ENCODE results near the gene IGFALS. TPM values are rescaled to one million over a fixed set of nuclear protein-coding genes. Genes with fewer than 3 reads are reported as not detected.

The IGFALS gene
- total and polyA plus RNA-seq, 2 experiments from 2014 or later: 0.16 TPM; not detected in 1

DNA sequence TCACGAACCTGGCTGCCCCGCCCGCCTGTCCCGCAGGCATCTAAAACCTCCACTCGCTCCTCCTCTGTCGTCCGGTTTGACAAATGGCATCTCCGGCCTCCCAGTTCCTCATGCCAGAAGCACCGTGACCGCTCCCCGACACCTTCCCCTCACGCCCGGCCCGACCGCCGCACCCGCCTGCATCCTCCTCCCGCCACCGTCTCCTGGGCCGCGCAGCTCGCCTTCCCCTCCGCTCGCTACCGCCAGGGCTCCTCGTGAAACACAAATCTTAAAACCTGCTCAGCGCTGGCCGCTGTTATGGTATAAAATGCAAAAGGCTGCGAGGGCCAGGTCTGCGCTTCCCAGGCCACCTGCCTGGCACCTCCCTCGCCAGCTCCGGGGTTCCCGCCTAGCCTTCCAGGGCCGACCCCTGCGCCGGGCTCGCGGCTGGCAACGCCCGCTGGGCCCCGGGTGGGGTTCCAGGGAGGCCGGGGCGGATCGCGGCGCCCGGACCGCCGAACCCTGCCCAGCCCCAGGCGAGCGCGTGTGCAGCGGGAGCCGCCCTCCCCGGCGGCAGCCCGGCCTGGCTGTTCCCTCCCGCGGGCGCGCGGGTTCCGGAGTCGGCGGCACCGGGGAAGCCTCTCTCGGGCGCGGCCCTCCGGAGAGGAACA lies 11.6 kb downstream of the IGFALS start:
- H3K4me2 ChIP-seq: peak overlapping the region; percentile 95
- H3K27ac ChIP-seq (ENCODE audit: low read depth): no peak overlapping the region
- H3K4me1 Mint-ChIP-seq: peaks cover 5% of the 10 kb centered on the region
- H3K79me2 ChIP-seq (replicated peaks; ENCODE audit: insufficient read depth): peaks cover 35% of the 10 kb centered on the region
- peaks cover 4% of the 10 kb centered on the region; the same call in 1 of the 2 replicates for H3K4me1 ChIP-seq (ENCODE audit: insufficient read depth)
- peaks cover 27% of the 10 kb centered on the region for H4K20me1 ChIP-seq (replicated peaks; ENCODE audit: insufficient read depth)
- H3K27ac Mint-ChIP-seq: peak overlapping the region; percentile 92
- peaks cover 7% of the 10 kb centered on the region; the same call in 1 of the 3 replicates for H3K9me3 Mint-ChIP-seq
- DNase-seq (ENCODE audit: low spot score) (peak; percentile 63), ATAC-seq (no peak; the same call in 1 of the 3 replicates)
- H3K9me2 ChIP-seq (ENCODE audit: insufficient read depth): no peaks in the 10 kb centered on the region
- peak overlapping the region; percentile 98 for H3K4me3 ChIP-seq
- peak overlapping the region; percentile 90 for H3K4me3 Mint-ChIP-seq
- H3K27me3 Mint-ChIP-seq (ENCODE audit: insufficient read depth, low read depth, poor library complexity): peaks cover 37% of the 10 kb centered on the region
- no peak overlapping the region for H2AFZ ChIP-seq
- peaks cover 12% of the 10 kb centered on the region; the same call in 2 of the 3 replicates for H3K36me3 Mint-ChIP-seq (ENCODE audit: low read depth)
- no peaks in the 10 kb centered on the region for H3K36me3 ChIP-seq (ENCODE audit: insufficient read depth)
- TF ChIP-seq ZNF114 (CRISPR knock-in tag; IDR thresholded peaks at IDR 0.05) (no peak), NANOG (IDR thresholded peaks at IDR 0.05; ENCODE audit: borderline replicate concordance) (no peak), EZH2 (IDR thresholded peaks at IDR 0.05; ENCODE audit: low read depth, unreplicated experiment) (no peak), CREB1 (CRISPR knock-in tag; IDR thresholded peaks at IDR 0.05; ENCODE audit: low read depth) (no peak), EZH2phosphoT487 (IDR thresholded peaks at IDR 0.05; ENCODE audit: unreplicated experiment) (no peak), JUNB (IDR thresholded peaks at IDR 0.05; ENCODE audit: unreplicated experiment) (no peak)
- TF ChIP-seq, protein P1, sequence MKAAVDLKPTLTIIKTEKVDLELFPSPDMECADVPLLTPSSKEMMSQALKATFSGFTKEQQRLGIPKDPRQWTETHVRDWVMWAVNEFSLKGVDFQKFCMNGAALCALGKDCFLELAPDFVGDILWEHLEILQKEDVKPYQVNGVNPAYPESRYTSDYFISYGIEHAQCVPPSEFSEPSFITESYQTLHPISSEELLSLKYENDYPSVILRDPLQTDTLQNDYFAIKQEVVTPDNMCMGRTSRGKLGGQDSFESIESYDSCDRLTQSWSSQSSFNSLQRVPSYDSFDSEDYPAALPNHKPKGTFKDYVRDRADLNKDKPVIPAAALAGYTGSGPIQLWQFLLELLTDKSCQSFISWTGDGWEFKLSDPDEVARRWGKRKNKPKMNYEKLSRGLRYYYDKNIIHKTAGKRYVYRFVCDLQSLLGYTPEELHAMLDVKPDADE (IDR thresholded peaks at IDR 0.05): no peak
- TF ChIP-seq, protein P2, sequence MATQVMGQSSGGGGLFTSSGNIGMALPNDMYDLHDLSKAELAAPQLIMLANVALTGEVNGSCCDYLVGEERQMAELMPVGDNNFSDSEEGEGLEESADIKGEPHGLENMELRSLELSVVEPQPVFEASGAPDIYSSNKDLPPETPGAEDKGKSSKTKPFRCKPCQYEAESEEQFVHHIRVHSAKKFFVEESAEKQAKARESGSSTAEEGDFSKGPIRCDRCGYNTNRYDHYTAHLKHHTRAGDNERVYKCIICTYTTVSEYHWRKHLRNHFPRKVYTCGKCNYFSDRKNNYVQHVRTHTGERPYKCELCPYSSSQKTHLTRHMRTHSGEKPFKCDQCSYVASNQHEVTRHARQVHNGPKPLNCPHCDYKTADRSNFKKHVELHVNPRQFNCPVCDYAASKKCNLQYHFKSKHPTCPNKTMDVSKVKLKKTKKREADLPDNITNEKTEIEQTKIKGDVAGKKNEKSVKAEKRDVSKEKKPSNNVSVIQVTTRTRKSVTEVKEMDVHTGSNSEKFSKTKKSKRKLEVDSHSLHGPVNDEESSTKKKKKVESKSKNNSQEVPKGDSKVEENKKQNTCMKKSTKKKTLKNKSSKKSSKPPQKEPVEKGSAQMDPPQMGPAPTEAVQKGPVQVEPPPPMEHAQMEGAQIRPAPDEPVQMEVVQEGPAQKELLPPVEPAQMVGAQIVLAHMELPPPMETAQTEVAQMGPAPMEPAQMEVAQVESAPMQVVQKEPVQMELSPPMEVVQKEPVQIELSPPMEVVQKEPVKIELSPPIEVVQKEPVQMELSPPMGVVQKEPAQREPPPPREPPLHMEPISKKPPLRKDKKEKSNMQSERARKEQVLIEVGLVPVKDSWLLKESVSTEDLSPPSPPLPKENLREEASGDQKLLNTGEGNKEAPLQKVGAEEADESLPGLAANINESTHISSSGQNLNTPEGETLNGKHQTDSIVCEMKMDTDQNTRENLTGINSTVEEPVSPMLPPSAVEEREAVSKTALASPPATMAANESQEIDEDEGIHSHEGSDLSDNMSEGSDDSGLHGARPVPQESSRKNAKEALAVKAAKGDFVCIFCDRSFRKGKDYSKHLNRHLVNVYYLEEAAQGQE (IDR thresholded peaks at IDR 0.05; ENCODE audit: unreplicated experiment): no peak
- TF ChIP-seq, protein P3, sequence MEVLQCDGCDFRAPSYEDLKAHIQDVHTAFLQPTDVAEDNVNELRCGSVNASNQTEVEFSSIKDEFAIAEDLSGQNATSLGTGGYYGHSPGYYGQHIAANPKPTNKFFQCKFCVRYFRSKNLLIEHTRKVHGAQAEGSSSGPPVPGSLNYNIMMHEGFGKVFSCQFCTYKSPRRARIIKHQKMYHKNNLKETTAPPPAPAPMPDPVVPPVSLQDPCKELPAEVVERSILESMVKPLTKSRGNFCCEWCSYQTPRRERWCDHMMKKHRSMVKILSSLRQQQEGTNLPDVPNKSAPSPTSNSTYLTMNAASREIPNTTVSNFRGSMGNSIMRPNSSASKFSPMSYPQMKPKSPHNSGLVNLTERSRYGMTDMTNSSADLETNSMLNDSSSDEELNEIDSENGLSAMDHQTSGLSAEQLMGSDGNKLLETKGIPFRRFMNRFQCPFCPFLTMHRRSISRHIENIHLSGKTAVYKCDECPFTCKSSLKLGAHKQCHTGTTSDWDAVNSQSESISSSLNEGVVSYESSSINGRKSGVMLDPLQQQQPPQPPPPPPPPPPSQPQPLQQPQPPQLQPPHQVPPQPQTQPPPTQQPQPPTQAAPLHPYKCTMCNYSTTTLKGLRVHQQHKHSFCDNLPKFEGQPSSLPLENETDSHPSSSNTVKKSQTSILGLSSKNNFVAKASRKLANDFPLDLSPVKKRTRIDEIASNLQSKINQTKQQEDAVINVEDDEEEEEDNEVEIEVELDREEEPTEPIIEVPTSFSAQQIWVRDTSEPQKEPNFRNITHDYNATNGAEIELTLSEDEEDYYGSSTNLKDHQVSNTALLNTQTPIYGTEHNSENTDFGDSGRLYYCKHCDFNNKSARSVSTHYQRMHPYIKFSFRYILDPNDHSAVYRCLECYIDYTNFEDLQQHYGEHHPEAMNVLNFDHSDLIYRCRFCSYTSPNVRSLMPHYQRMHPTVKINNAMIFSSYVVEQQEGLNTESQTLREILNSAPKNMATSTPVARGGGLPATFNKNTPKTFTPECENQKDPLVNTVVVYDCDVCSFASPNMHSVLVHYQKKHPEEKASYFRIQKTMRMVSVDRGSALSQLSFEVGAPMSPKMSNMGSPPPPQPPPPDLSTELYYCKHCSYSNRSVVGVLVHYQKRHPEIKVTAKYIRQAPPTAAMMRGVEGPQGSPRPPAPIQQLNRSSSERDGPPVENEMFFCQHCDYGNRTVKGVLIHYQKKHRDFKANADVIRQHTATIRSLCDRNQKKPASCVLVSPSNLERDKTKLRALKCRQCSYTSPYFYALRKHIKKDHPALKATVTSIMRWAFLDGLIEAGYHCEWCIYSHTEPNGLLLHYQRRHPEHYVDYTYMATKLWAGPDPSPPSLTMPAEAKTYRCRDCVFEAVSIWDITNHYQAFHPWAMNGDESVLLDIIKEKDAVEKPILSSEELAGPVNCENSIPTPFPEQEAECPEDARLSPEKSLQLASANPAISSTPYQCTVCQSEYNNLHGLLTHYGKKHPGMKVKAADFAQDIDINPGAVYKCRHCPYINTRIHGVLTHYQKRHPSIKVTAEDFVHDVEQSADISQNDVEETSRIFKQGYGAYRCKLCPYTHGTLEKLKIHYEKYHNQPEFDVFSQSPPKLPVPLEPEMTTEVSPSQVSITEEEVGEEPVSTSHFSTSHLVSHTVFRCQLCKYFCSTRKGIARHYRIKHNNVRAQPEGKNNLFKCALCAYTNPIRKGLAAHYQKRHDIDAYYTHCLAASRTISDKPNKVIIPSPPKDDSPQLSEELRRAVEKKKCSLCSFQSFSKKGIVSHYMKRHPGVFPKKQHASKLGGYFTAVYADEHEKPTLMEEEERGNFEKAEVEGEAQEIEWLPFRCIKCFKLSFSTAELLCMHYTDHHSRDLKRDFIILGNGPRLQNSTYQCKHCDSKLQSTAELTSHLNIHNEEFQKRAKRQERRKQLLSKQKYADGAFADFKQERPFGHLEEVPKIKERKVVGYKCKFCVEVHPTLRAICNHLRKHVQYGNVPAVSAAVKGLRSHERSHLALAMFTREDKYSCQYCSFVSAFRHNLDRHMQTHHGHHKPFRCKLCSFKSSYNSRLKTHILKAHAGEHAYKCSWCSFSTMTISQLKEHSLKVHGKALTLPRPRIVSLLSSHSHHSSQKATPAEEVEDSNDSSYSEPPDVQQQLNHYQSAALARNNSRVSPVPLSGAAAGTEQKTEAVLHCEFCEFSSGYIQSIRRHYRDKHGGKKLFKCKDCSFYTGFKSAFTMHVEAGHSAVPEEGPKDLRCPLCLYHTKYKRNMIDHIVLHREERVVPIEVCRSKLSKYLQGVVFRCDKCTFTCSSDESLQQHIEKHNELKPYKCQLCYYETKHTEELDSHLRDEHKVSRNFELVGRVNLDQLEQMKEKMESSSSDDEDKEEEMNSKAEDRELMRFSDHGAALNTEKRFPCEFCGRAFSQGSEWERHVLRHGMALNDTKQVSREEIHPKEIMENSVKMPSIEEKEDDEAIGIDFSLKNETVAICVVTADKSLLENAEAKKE (CRISPR knock-in tag; IDR thresholded peaks at IDR 0.05): no peak
- TF ChIP-seq, protein P4, sequence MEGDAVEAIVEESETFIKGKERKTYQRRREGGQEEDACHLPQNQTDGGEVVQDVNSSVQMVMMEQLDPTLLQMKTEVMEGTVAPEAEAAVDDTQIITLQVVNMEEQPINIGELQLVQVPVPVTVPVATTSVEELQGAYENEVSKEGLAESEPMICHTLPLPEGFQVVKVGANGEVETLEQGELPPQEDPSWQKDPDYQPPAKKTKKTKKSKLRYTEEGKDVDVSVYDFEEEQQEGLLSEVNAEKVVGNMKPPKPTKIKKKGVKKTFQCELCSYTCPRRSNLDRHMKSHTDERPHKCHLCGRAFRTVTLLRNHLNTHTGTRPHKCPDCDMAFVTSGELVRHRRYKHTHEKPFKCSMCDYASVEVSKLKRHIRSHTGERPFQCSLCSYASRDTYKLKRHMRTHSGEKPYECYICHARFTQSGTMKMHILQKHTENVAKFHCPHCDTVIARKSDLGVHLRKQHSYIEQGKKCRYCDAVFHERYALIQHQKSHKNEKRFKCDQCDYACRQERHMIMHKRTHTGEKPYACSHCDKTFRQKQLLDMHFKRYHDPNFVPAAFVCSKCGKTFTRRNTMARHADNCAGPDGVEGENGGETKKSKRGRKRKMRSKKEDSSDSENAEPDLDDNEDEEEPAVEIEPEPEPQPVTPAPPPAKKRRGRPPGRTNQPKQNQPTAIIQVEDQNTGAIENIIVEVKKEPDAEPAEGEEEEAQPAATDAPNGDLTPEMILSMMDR (conservative IDR thresholded peaks at IDR 0.05; ENCODE audit: low read depth in 2 of 2): no peak
- H3K27me3 ChIP-seq (ENCODE audit: insufficient read depth): no peaks in the 10 kb centered on the region
- 0 out of 2 replicates have a peak, but pooled peaks cover 3% of the 10 kb centered on the region for H3F3A ChIP-seq (replicated peaks; ENCODE audit: low read depth)

Measured in GM23338 (cell line).